ENCODE data around the gene MROH2B. TPM values are rescaled to one million over a fixed set of nuclear protein-coding genes. Genes with fewer than 3 reads are reported as not detected.

MROH2B gene
- polyA plus RNA-seq, 1 donor from 2014 or later: not detected

DNA sequence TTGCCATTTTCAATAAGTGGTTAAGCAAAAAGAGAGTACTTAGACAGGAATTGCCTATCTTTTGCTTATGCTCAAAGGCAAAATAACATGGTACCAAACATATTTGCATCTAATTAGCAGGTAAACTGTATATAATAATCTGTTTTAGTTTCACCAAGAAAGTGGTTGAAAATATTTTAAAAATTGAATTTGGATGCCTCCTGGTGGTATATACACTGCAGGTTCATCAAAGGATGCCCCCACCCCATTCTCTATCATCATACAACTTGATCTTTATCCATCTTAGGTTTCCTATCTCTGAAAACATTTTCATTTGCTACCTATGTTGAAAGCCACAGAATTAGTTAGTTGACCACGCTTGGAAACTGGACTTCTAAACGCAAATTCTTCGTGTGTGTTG, 47.0 kb upstream of the MROH2B start:
- TF ChIP-seq REST (IDR thresholded peaks at IDR 0.05; ENCODE audit: borderline replicate concordance): no peak
- TF ChIP-seq, protein P1, sequence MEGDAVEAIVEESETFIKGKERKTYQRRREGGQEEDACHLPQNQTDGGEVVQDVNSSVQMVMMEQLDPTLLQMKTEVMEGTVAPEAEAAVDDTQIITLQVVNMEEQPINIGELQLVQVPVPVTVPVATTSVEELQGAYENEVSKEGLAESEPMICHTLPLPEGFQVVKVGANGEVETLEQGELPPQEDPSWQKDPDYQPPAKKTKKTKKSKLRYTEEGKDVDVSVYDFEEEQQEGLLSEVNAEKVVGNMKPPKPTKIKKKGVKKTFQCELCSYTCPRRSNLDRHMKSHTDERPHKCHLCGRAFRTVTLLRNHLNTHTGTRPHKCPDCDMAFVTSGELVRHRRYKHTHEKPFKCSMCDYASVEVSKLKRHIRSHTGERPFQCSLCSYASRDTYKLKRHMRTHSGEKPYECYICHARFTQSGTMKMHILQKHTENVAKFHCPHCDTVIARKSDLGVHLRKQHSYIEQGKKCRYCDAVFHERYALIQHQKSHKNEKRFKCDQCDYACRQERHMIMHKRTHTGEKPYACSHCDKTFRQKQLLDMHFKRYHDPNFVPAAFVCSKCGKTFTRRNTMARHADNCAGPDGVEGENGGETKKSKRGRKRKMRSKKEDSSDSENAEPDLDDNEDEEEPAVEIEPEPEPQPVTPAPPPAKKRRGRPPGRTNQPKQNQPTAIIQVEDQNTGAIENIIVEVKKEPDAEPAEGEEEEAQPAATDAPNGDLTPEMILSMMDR (IDR thresholded peaks at IDR 0.05; ENCODE audit: poor library complexity, severe bottlenecking): no peak
- TF ChIP-seq MXI1 (conservative IDR thresholded peaks at IDR 0.05; ENCODE audit: poor library complexity, severe bottlenecking): no peak
- Histone ChIP-seq H3K27ac (ENCODE audit: low read length) (no peak overlapping the region), H4K20me1 (ENCODE audit: insufficient read depth) (no peaks in the 10 kb centered on the region)

GRCh38 chr5:41115281-41115680, 44.1 kb upstream of the MROH2B start:
- Histone ChIP-seq H3K36me3 (ENCODE audit: insufficient read depth, low read length) (no peaks in the 10 kb centered on the region), H3K9me2 (ENCODE audit: insufficient read depth, low read length) (no peaks in the 10 kb centered on the region), H3K9ac (ENCODE audit: low read length) (no peak overlapping the region), H3K79me2 (replicated peaks; ENCODE audit: insufficient read depth, low read length) (no peaks in the 10 kb centered on the region), H3K4me2 (ENCODE audit: low read length) (no peak overlapping the region), H3K27me3 (ENCODE audit: insufficient read depth, low read depth, low read length) (no peaks in the 10 kb centered on the region), H3F3A (ENCODE audit: insufficient read depth, low read length, poor library complexity, severe bottlenecking) (no peaks in the 10 kb centered on the region), H4K20me1 (ENCODE audit: insufficient read depth) (no peaks in the 10 kb centered on the region), H3K9me3 (ENCODE audit: low read length) (no peaks in the 10 kb centered on the region), H3K4me3 (ENCODE audit: low read length) (no peak overlapping the region), H3K27ac (ENCODE audit: low read length) (no peak overlapping the region), H2AFZ (ENCODE audit: low read depth, low read length) (no peak overlapping the region)
- TF ChIP-seq MXI1 (conservative IDR thresholded peaks at IDR 0.05; ENCODE audit: poor library complexity, severe bottlenecking): no peak
- TF ChIP-seq EP300 (conservative IDR thresholded peaks at IDR 0.05; ENCODE audit: poor library complexity, severe bottlenecking): no peak
- no peak for TF ChIP-seq EZH2 (IDR thresholded peaks at IDR 0.05; ENCODE audit: borderline replicate concordance, insufficient read depth, low read length, poor library complexity, severe bottlenecking)
- TF ChIP-seq TAF1 (IDR thresholded peaks at IDR 0.05; ENCODE audit: low read depth): no peak
- no peak for TF ChIP-seq RAD21 (conservative IDR thresholded peaks at IDR 0.05)
- TF ChIP-seq, protein P1 (IDR thresholded peaks at IDR 0.05; ENCODE audit: poor library complexity, severe bottlenecking): no peak
- no peak for TF ChIP-seq SMC3 (conservative IDR thresholded peaks at IDR 0.05; ENCODE audit: poor library complexity)
- no peak for TF ChIP-seq POLR2AphosphoS5 (IDR thresholded peaks at IDR 0.05)
- no peak for TF ChIP-seq REST (IDR thresholded peaks at IDR 0.05; ENCODE audit: borderline replicate concordance)

More for the DNA sequence above, 47.0 kb upstream of the MROH2B start:
- Histone ChIP-seq H3K9me3 (ENCODE audit: low read length) (no peaks in the 10 kb centered on the region), H3K4me2 (ENCODE audit: low read length) (no peak overlapping the region), H2AFZ (ENCODE audit: low read depth, low read length) (no peak overlapping the region), H3K4me3 (ENCODE audit: low read length) (no peak overlapping the region), H3K9me2 (ENCODE audit: insufficient read depth, low read length) (no peaks in the 10 kb centered on the region), H3K9ac (ENCODE audit: low read length) (no peak overlapping the region), H3F3A (ENCODE audit: insufficient read depth, low read length, poor library complexity, severe bottlenecking) (no peaks in the 10 kb centered on the region), H3K79me2 (replicated peaks; ENCODE audit: insufficient read depth, low read length) (no peaks in the 10 kb centered on the region), H3K36me3 (ENCODE audit: insufficient read depth, low read length) (no peaks in the 10 kb centered on the region), H3K27me3 (ENCODE audit: insufficient read depth, low read depth, low read length) (no peaks in the 10 kb centered on the region)

Data from neural cell (in vitro differentiated cells).